HFFc6 (cell line): ENCODE results near the gene NCOA3. TPM values are rescaled to one million over a fixed set of nuclear protein-coding genes. Genes with fewer than 3 reads are reported as not detected.

ENCODE experiments used
- DNase-seq: peaks from one replicate; pipeline ENCODE4 v3.0.0-alpha.2; 2018
- H3K27ac Mint-ChIP-seq: 2 replicates; pipeline ENCODE4 v1.8.0; 2020; ENCODE audit warnings: mild to moderate bottlenecking, mixed read lengths
- H3K27me3 Mint-ChIP-seq: 2 replicates; pipeline ENCODE4 v1.8.0; 2021; ENCODE audit warnings: mild to moderate bottlenecking, moderate library complexity, mixed read lengths; ENCODE audit not compliant: insufficient read depth
- H3K36me3 Mint-ChIP-seq: 2 replicates; pipeline ENCODE4 v1.8.0; 2021; ENCODE audit warnings: low read depth, mixed read lengths
- H3K4me1 Mint-ChIP-seq: 2 replicates; pipeline ENCODE4 v1.8.0; 2020; ENCODE audit warnings: low read depth, mixed read lengths
- H3K4me3 Mint-ChIP-seq: 2 replicates; pipeline ENCODE4 v1.8.0; 2020; ENCODE audit warnings: mild to moderate bottlenecking, moderate library complexity, mixed read lengths
- H3K9me3 Mint-ChIP-seq: 2 replicates; pipeline ENCODE4 v1.8.0; 2020; ENCODE audit warnings: mild to moderate bottlenecking, mixed read lengths
- CTCF ChIP-seq: fragments of 200-600 bp; sonication (generic); IDR thresholded peaks from 2 replicates; pipeline ENCODE4 v1.5.0; 2021; ENCODE audit warnings: antibody characterized with exemption, mild to moderate bottlenecking
- total RNA-seq, 6 experiments: library from RNA; stranded (reverse); fragmentation: NEBNext Ultra II Directional; extraction: Animal tissue kit (Norgen Biotek cat#: 25700); gene quantifications; 2 replicates in 1 of 6; 3 replicates in 5 of 6; pipeline ENCODE4 v1.2.3, GENCODE V29; 2021

Gene NCOA3
- total RNA-seq, 6 experiments from 2014 or later = 28.6 to 40.9 (median 32.7) TPM

GRCh38 chr20:47500554-47500953, 1.1 kb upstream of the NCOA3 start:
- Mint-ChIP-seq H3K27me3 (peaks cover 2% of the 10 kb centered on the region; the same call in 1 of the 2 replicates), H3K36me3 (peaks cover 6% of the 10 kb centered on the region), H3K9me3 (no peaks in the 10 kb centered on the region), H3K4me1 (peaks cover 33% of the 10 kb centered on the region), H3K27ac (peak overlapping the region; percentile 95), H3K4me3 (peak overlapping the region; percentile 97)
- no peak for TF ChIP-seq CTCF
- DNase-seq = no peak

- no peak for DNase-seq
- no peak for TF ChIP-seq CTCF
- Mint-ChIP-seq H3K4me3 (peak overlapping the region; percentile 97), H3K27me3 (peaks cover 2% of the 10 kb centered on the region; the same call in 1 of the 2 replicates), H3K36me3 (peaks cover 6% of the 10 kb centered on the region), H3K9me3 (no peaks in the 10 kb centered on the region), H3K27ac (peak overlapping the region; percentile 95), H3K4me1 (peaks cover 37% of the 10 kb centered on the region)
These were observed 588 bp upstream of the NCOA3 start for GRCh38 chr20:47501116-47501481.

GRCh38 chr20:47502271-47503239, 868 bp downstream of the NCOA3 start:
- peak; percentile 33 for DNase-seq
- Mint-ChIP-seq H3K4me1 (peaks cover 48% of the 10 kb centered on the region), H3K27me3 (peaks cover 2% of the 10 kb centered on the region; the same call in 1 of the 2 replicates), H3K4me3 (peak overlapping the region; percentile 97), H3K36me3 (peaks cover 6% of the 10 kb centered on the region), H3K27ac (peak overlapping the region; percentile 95), H3K9me3 (no peaks in the 10 kb centered on the region)
- no peak for TF ChIP-seq CTCF

GRCh38 chr20:47503685-47504084, 2.0 kb downstream of the NCOA3 start:
- no peak for TF ChIP-seq CTCF
- H3K9me3 Mint-ChIP-seq = no peaks in the 10 kb centered on the region
- H3K27ac Mint-ChIP-seq = peak overlapping the region; percentile 95
- peaks cover 2% of the 10 kb centered on the region; the same call in 1 of the 2 replicates for H3K27me3 Mint-ChIP-seq
- peaks cover 51% of the 10 kb centered on the region for H3K4me1 Mint-ChIP-seq
- peaks cover 6% of the 10 kb centered on the region for H3K36me3 Mint-ChIP-seq
- no peak for DNase-seq
- H3K4me3 Mint-ChIP-seq = peak overlapping the region; percentile 97

- no peak for TF ChIP-seq CTCF
- no peak for DNase-seq
- Mint-ChIP-seq H3K4me1 (peaks cover 51% of the 10 kb centered on the region), H3K4me3 (no peak overlapping the region), H3K9me3 (no peaks in the 10 kb centered on the region), H3K27me3 (peaks cover 2% of the 10 kb centered on the region; the same call in 1 of the 2 replicates), H3K36me3 (peaks cover 12% of the 10 kb centered on the region), H3K27ac (no peak overlapping the region)
These were observed 4.6 kb downstream of the NCOA3 start for GRCh38 chr20:47506335-47506734.
